IMR-90 (cell line): ENCODE results near the gene LRRC61. TPM values are rescaled to one million over a fixed set of nuclear protein-coding genes. Genes with fewer than 3 reads are reported as not detected.
"Not testable (repeated sequence)": the region's sequence is repeated elsewhere in the genome, so short reads cannot be mapped to it uniquely, and the experiment has no call there.

Experiments
- ATAC-seq: fragments of 200-7000 bp; cut with Tn5 transposase; 2 replicates; pipeline ENCODE4 v1.9.1; 2020; ENCODE audit warnings: low read depth, mild to moderate bottlenecking, moderate library complexity
- BruUV-seq: library from RNA; stranded (reverse); fragments of 400-500 nt; replicated peaks from 2 replicates; lab custom pipeline; 2021; lab: Mats Ljungman, UMichigan
- CTCF ChIA-PET: fragments of 300-600 bp; formaldehyde crosslinking; extraction: SDS; loops from one replicate; lab custom pipeline; 2021; ENCODE audit warnings: antibody characterized with exemption; lab: Yijun Ruan, JAX
- POLR2A ChIA-PET: fragments of 300-600 bp; sonication (Branson Sonifier 250); formaldehyde crosslinking; loops from one replicate; lab custom pipeline; 2022; ENCODE audit warnings: antibody characterized with exemption; ENCODE audit not compliant: unreplicated experiment; lab: Charles Lee
- DNase-seq: peaks from one replicate; pipeline ENCODE4 v3.0.0; 2013
- H2AFZ ChIP-seq: replicated peaks from 2 replicates; pipeline ENCODE3; 2013; ENCODE audit warnings: low read length, mild to moderate bottlenecking; ENCODE audit not compliant: poor library complexity
- H2AK5ac ChIP-seq: 2 replicates; pipeline ENCODE4 v1.6.1; 2013; ENCODE audit warnings: low read depth, low read length, inconsistent platforms
- H2AK9ac ChIP-seq: replicated peaks from 2 replicates; pipeline ENCODE3; 2013; ENCODE audit warnings: mild to moderate bottlenecking, low read depth, low read length, moderate library complexity; ENCODE audit not compliant: poor library complexity
- H2BK120ac ChIP-seq: 2 replicates; pipeline ENCODE4 v1.6.1; 2013; ENCODE audit warnings: low read depth, low read length, inconsistent platforms
- H2BK15ac ChIP-seq: 3 replicates; pipeline ENCODE4 v1.6.1; 2013; ENCODE audit warnings: low read depth, low read length, inconsistent platforms
- H2BK20ac ChIP-seq: 2 replicates; pipeline ENCODE4 v1.6.1; 2013; ENCODE audit warnings: low read depth, mild to moderate bottlenecking, inconsistent platforms, low read length, moderate library complexity
- H2BK5ac ChIP-seq: 2 replicates; pipeline ENCODE4 v1.6.1; 2013; ENCODE audit warnings: mild to moderate bottlenecking, low read depth, low read length, inconsistent platforms; ENCODE audit not compliant: poor library complexity, severe bottlenecking
- H3K14ac ChIP-seq: replicated peaks from 2 replicates; pipeline ENCODE4 v1.6.1; 2013; ENCODE audit warnings: low read depth, low read length, inconsistent platforms
- H3K18ac ChIP-seq: 2 replicates; pipeline ENCODE4 v1.6.1; 2013; ENCODE audit warnings: low read depth, low read length, control low read depth
- H3K23ac ChIP-seq: 2 replicates; pipeline ENCODE4 v1.6.1; 2013; ENCODE audit warnings: low read depth, low read length, inconsistent platforms
- H3K27ac ChIP-seq: 2 replicates; pipeline ENCODE4 v1.5.1; 2013; ENCODE audit warnings: mild to moderate bottlenecking, control low read depth, low read length; ENCODE audit not compliant: insufficient read depth
- H3K27me3 ChIP-seq: 2 replicates; pipeline ENCODE4 v1.6.1; 2013; ENCODE audit warnings: low read length; ENCODE audit not compliant: control insufficient read depth, insufficient read depth
- H3K36me3 ChIP-seq: 2 replicates; pipeline ENCODE4 v1.6.1; 2013; ENCODE audit warnings: low read length, mixed read lengths; ENCODE audit not compliant: control insufficient read depth, insufficient read depth
- H3K4ac ChIP-seq: 2 replicates; pipeline ENCODE4 v1.6.1; 2013; ENCODE audit warnings: low read depth, low read length, inconsistent platforms
- H3K4me1 ChIP-seq: 2 replicates; pipeline ENCODE4 v1.6.1; 2013; ENCODE audit warnings: low read length, mixed read lengths; ENCODE audit not compliant: control insufficient read depth, insufficient read depth
- H3K4me2 ChIP-seq: 2 replicates; pipeline ENCODE4 v1.6.1; 2013; ENCODE audit warnings: low read depth, mild to moderate bottlenecking, control low read depth, low read length, moderate library complexity
- H3K4me3 ChIP-seq: 2 replicates; pipeline ENCODE4 v1.5.1; 2013; ENCODE audit warnings: low read depth, mild to moderate bottlenecking, control low read depth, low read length, moderate library complexity; ENCODE audit not compliant: insufficient read depth
- H3K56ac ChIP-seq: 2 replicates; pipeline ENCODE4 v1.6.1; 2013; ENCODE audit warnings: low read length, inconsistent platforms; ENCODE audit not compliant: insufficient read depth; ENCODE audit errors: extremely low read depth
- H3K79me1 ChIP-seq, 2 experiments: 2 replicates each; pipeline ENCODE4 v1.6.1; 2013; ENCODE audit warnings: low read length in 2 of 2, inconsistent platforms in 1 of 2, low read depth in 1 of 2
- H3K9ac ChIP-seq: 2 replicates; pipeline ENCODE4 v1.6.1; 2013; ENCODE audit warnings: low read depth, low read length, control low read depth
- H3K9me1 ChIP-seq: 2 replicates; pipeline ENCODE4 v1.6.1; 2013; ENCODE audit warnings: low read length, inconsistent platforms; ENCODE audit not compliant: insufficient read depth
- H3K9me3 ChIP-seq: 2 replicates; pipeline ENCODE4 v1.6.1; 2013; ENCODE audit warnings: low read length; ENCODE audit not compliant: control insufficient read depth, insufficient read depth
- H4K20me1 ChIP-seq: 2 replicates; pipeline ENCODE4 v1.6.1; 2013; ENCODE audit warnings: low read length, inconsistent platforms; ENCODE audit not compliant: insufficient read depth
- H4K5ac ChIP-seq: 2 replicates; pipeline ENCODE4 v1.6.1; 2013; ENCODE audit warnings: mild to moderate bottlenecking, low read depth, low read length, control low read depth
- H4K8ac ChIP-seq, 2 experiments: 2 replicates each; pipeline ENCODE4 v1.6.1; 2013; ENCODE audit warnings: low read depth in 2 of 2, low read length in 2 of 2, control low read depth in 1 of 2, inconsistent platforms in 1 of 2
- H4K91ac ChIP-seq: 2 replicates; pipeline ENCODE4 v1.6.1; 2013; ENCODE audit warnings: low read depth, low read length, inconsistent platforms; ENCODE audit not compliant: insufficient read depth
- NFE2L2 ChIP-seq: fragments of 150-350 bp; IDR thresholded peaks from 2 replicates; pipeline ENCODE4 v1.6.1; 2016; ENCODE audit warnings: low read depth, mild to moderate bottlenecking, low read length
- WGBS, 2 experiments: methylation state at CpG; one replicate each; pipeline versions ENCODE4 v1.1.5 to v1.1.7; 2013; ENCODE audit warnings: missing lambda C conversion rate in 2 of 2; ENCODE audit not compliant: insufficient read length in 1 of 2; ENCODE audit errors: extremely low coverage in 2 of 2; 5-methylcytosine and 5-hydroxymethylcytosine counted together
- dilution Hi-C: fragments of 300-500 bp; cut with HindIII; formaldehyde crosslinking; loops from one replicate; pipeline ENCODE4 v1.14.3; 2018; ENCODE audit warnings: low sequenced_read_pairs; ENCODE audit not compliant: unreplicated experiment
- in situ Hi-C: fragments of 300-500 bp; cut with MboI; formaldehyde crosslinking; loops from 3 replicates; pipeline ENCODE4 v1.14.3; 2019; ENCODE audit warnings: low sequenced_read_pairs, inconsistent platforms, mixed read lengths
- intact Hi-C: fragments of 100-400 bp; cut with micrococcal nuclease; formaldehyde crosslinking; loops from 2 replicates; pipeline ENCODE4 v1.10.0; 2022
- polyA plus RNA-seq, 3 experiments: library from polyadenylated mRNA; depleted of rRNA; stranded (reverse); fragments of >200 nt; gene quantifications; 2 replicates each; pipeline ENCODE4 v1.2.3, GENCODE V29; 2012; ENCODE audit warnings: low replicate concordance in 1 of 3
- total RNA-seq: library from RNA; depleted of rRNA; stranded (reverse); fragments of >200 nt; gene quantifications from 2 replicates; pipeline ENCODE4 v1.2.3, GENCODE V29; 2012

Gene LRRC61
- total and polyA plus RNA-seq, 2 of the 4 experiments (the other 2 are of a cell fraction): 0.07 TPM; not detected in 1

DNA sequence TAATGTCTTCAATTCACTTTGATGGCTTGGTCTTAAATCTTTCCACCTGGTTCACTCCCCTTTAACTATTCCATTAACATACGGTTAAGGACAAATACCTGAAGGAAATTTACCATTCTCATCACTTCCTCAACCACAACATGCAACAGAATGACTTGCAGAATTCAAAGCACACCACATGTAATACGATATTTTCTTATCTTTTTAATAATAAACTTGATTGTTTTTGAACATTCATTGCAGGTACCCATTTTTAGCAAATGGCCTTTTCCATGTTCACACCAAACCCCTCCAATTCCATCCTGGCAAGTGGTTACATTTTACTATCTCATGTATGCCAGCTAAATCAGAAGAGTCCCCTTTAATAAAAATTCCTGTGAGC is 17.3 kb upstream of the LRRC61 start:
- H3K79me1 ChIP-seq, CTCF ChIA-PET, H4K5ac ChIP-seq, dilution Hi-C loops, H2AFZ ChIP-seq, H3K4me2 ChIP-seq, H2BK5ac ChIP-seq, H2AK5ac ChIP-seq, POLR2A ChIA-PET, H4K20me1 ChIP-seq, H3K9me1 ChIP-seq, H3K4me1 ChIP-seq, H3K23ac ChIP-seq, H3K27me3 ChIP-seq, H3K9ac ChIP-seq, H4K8ac ChIP-seq, H4K91ac ChIP-seq, H2BK120ac ChIP-seq, H3K27ac ChIP-seq, intact Hi-C loops, H2BK15ac ChIP-seq, H3K4ac ChIP-seq, H2BK20ac ChIP-seq, H3K18ac ChIP-seq, BruUV-seq, DNase-seq, H3K4me3 ChIP-seq, H2AK9ac ChIP-seq, H3K56ac ChIP-seq, H3K36me3 ChIP-seq, ATAC-seq, H3K14ac ChIP-seq, H3K9me3 ChIP-seq: not testable (repeated sequence)
- in situ Hi-C loops: loop anchor here (25.0 kb wide), 1 partner anchor 431 kb away; the partner anchor contains the start of gene GIMAP5
- 0 out of 2 replicates have a peak, but pooled peaks have one; percentile 16 for TF ChIP-seq NFE2L2
- WGBS, 2 experiments: no CpG with 5 or more reads among the region's 2 CpGs

DNA sequence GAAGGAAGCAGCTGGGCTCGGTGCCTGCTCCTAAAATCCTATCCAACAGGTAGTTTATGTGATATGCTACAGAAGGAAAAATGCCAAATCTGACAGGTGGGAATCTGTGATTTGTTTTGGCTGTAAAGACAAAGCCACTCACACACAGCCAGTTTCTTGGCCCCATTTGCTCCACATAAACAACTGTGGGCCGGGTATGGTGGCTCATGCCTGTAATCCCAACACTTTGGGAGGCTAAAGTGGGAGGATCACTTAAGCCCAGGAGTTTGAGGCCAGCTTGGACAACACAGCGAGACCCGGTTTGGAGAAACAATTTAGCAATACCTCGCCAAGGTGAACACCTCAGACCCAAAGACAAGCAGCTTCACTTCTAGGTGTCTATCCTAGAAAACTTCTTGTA is 16.8 kb upstream of the LRRC61 start:
- in situ Hi-C loops: loop anchor here (25.0 kb wide), 1 partner anchor 431 kb away; the partner anchor contains the start of gene GIMAP5
- H3K4ac ChIP-seq, H3K27ac ChIP-seq, H3K36me3 ChIP-seq, H4K20me1 ChIP-seq, H3K9ac ChIP-seq, H3K4me2 ChIP-seq, H3K4me1 ChIP-seq, dilution Hi-C loops, H3K23ac ChIP-seq, H2AK5ac ChIP-seq, H3K27me3 ChIP-seq, DNase-seq, H2AFZ ChIP-seq, H3K79me1 ChIP-seq, intact Hi-C loops, H2BK120ac ChIP-seq, H4K91ac ChIP-seq, H3K18ac ChIP-seq, H4K5ac ChIP-seq, POLR2A ChIA-PET, H3K4me3 ChIP-seq, H3K9me3 ChIP-seq, H2BK15ac ChIP-seq, H2AK9ac ChIP-seq, H3K9me1 ChIP-seq, ATAC-seq, H3K56ac ChIP-seq, CTCF ChIA-PET, H4K8ac ChIP-seq, H2BK5ac ChIP-seq, H3K14ac ChIP-seq, BruUV-seq, H2BK20ac ChIP-seq: not testable (repeated sequence)
- WGBS, 2 experiments: no CpG with 5 or more reads among the region's 5 CpGs
